B cell (primary cell): ENCODE results near the gene OR2T2. TPM values are rescaled to one million over a fixed set of nuclear protein-coding genes. Genes with fewer than 3 reads are reported as not detected.
"Not testable (repeated sequence)": the region's sequence is repeated elsewhere in the genome, so short reads cannot be mapped to it uniquely, and the experiment has no call there.

ENCODE experiments used
- ATAC-seq: fragments of 200-7000 bp; cut with Tn5 transposase; one replicate; pipeline ENCODE4 v1.10.0; 2021; ENCODE audit warnings: low read depth, mild to moderate bottlenecking, moderate number of reproducible peaks, moderate library complexity
- CTCF ChIA-PET: fragments of 350-600 bp; sonication (Branson Sonifier 250); formaldehyde crosslinking; loops from one replicate; lab custom pipeline; 2021; ENCODE audit warnings: antibody characterized with exemption, inconsistent platforms; lab: Charles Lee
- POLR2A ChIA-PET: fragments of 350-600 bp; sonication (Branson Sonifier 250); formaldehyde crosslinking; loops from one replicate; lab custom pipeline; 2021; ENCODE audit warnings: antibody characterized with exemption; lab: Charles Lee
- DNase-seq: peaks from one replicate; pipeline ENCODE4 v3.0.0; 2013
- H2AFZ ChIP-seq: 2 replicates; pipeline ENCODE4 v1.6.1; 2012; ENCODE audit warnings: mild to moderate bottlenecking, low read depth, low read length; ENCODE audit not compliant: insufficient read depth, poor library complexity, severe bottlenecking
- H3K27ac ChIP-seq, 2 donors: 1 replicate in 1 of 2; 2 replicates in 1 of 2; pipeline ENCODE4 v1.5.1; 2012 to 2013; ENCODE audit warnings: low read length in 2 of 2, mild to moderate bottlenecking in 2 of 2, moderate library complexity in 1 of 2
- H3K27me3 ChIP-seq, 4 experiments: fragments of 200-600 bp in 1 of 4; sonication (generic) in 1 of 4; replicated peaks in 1 of 4; 1 replicate in 2 of 4; 2 replicates in 2 of 4; pipeline versions ENCODE4 v1.6.1 to v1.7.0; 2013 to 2016; ENCODE audit warnings: low read length in 3 of 4, mild to moderate bottlenecking in 2 of 4, mixed read lengths in 1 of 4, moderate library complexity in 1 of 4; ENCODE audit not compliant: insufficient read depth in 4 of 4, control insufficient read depth in 3 of 4; ENCODE audit errors: control extremely low read depth in 1 of 4
- H3K36me3 ChIP-seq, 2 experiments: replicated peaks in 1 of 2; 1 replicate in 1 of 2; 2 replicates in 1 of 2; pipeline versions ENCODE4 v1.6.1 to v1.7.1; 2013; ENCODE audit warnings: low read length in 1 of 2; ENCODE audit not compliant: insufficient read depth in 2 of 2, control insufficient read depth in 1 of 2; ENCODE audit errors: control extremely low read depth in 1 of 2, extremely low read depth in 1 of 2
- H3K4me1 ChIP-seq, 2 donors: fragments of 200-600 bp in 1 of 2; sonication (generic) in 1 of 2; 1 replicate in 1 of 2; 2 replicates in 1 of 2; pipeline versions ENCODE4 v1.5.1 to v1.6.1; 2013 to 2017; ENCODE audit warnings: low read length in 2 of 2; ENCODE audit not compliant: control insufficient read depth in 2 of 2, insufficient read depth in 2 of 2
- H3K4me2 ChIP-seq: replicated peaks from 2 replicates; pipeline ENCODE3; 2012; ENCODE audit warnings: mild to moderate bottlenecking, low read depth, low read length; ENCODE audit not compliant: poor library complexity, severe bottlenecking
- H3K4me3 ChIP-seq, 5 experiments: fragments of 200-600 bp in 1 of 5; sonication (generic) in 1 of 5; 1 replicate in 3 of 5; 2 replicates in 2 of 5; pipeline versions ENCODE4 v1.5.1 to v1.7.0; 2011 to 2016; ENCODE audit warnings: low read length in 4 of 5, mild to moderate bottlenecking in 4 of 5, low read depth in 2 of 5, control low read depth in 1 of 5, moderate library complexity in 1 of 5; ENCODE audit not compliant: insufficient read depth in 1 of 5; ENCODE audit errors: control extremely low read depth in 1 of 5, extremely low read depth in 1 of 5
- H3K79me2 ChIP-seq: fragments of 200-600 bp; sonication (generic); one replicate; pipeline ENCODE4 v1.6.0; 2016; ENCODE audit warnings: low read length; ENCODE audit not compliant: control insufficient read depth, insufficient read depth
- H3K9ac ChIP-seq: fragments of 200-600 bp; sonication (generic); 2 replicates; pipeline ENCODE4 v1.6.1; 2017; ENCODE audit warnings: mild to moderate bottlenecking, low read length, moderate library complexity
- H3K9me3 ChIP-seq, 3 donors: one replicate each; pipeline versions ENCODE4 v1.6.1 to v1.7.1; 2013; ENCODE audit warnings: low read length in 2 of 3; ENCODE audit not compliant: control insufficient read depth in 2 of 3, insufficient read depth in 1 of 3; ENCODE audit errors: control extremely low read depth in 1 of 3
- H4K20me1 ChIP-seq: 2 replicates; pipeline ENCODE4 v1.6.0; 2012; ENCODE audit warnings: mild to moderate bottlenecking, low read length; ENCODE audit not compliant: insufficient read depth, control insufficient read depth, poor library complexity, severe bottlenecking
- H3K27ac Mint-ChIP-seq: one replicate; pipeline ENCODE4 v1.8.0; 2021; ENCODE audit warnings: mixed read lengths
- H3K27me3 Mint-ChIP-seq: one replicate; pipeline ENCODE4 v1.8.0; 2021; ENCODE audit warnings: mixed read lengths
- H3K4me1 Mint-ChIP-seq: one replicate; pipeline ENCODE4 v1.8.0; 2021; ENCODE audit warnings: mixed read lengths
- H3K4me3 Mint-ChIP-seq: one replicate; pipeline ENCODE4 v1.8.0; 2021; ENCODE audit warnings: mixed read lengths
- H3K9me3 Mint-ChIP-seq: one replicate; pipeline ENCODE4 v1.8.0; 2022; ENCODE audit warnings: mixed read lengths; ENCODE audit not compliant: insufficient read depth
- WGBS: methylation state at CpG from one replicate; pipeline ENCODE4 v1.1.5; 2013; ENCODE audit warnings: missing lambda C conversion rate; ENCODE audit not compliant: insufficient coverage; 5-methylcytosine and 5-hydroxymethylcytosine counted together
- intact Hi-C: fragments of 100-400 bp; cut with micrococcal nuclease; formaldehyde crosslinking; loops from one replicate; pipeline ENCODE4 v1.10.0; 2022
- polyA plus RNA-seq: library from polyadenylated mRNA; depleted of rRNA; stranded (reverse); fragments of >200 nt; gene quantifications from 2 replicates; pipeline ENCODE4 v1.2.3, GENCODE V29; 2012
- total RNA-seq, 2 donors: library from RNA; stranded (reverse); fragments of 120-200 nt in 1 of 2; gene quantifications; 1 replicate in 1 of 2; 2 replicates in 1 of 2; pipeline versions ENCODE4 v1.2.3 to v1.2.4, GENCODE V29; 2013 to 2022

OR2T2 gene
- total and polyA plus RNA-seq, 2 donors (not counting 1 experiment from before 2014, with no cell fraction given), result 0.48 to 3.9 TPM

DNA sequence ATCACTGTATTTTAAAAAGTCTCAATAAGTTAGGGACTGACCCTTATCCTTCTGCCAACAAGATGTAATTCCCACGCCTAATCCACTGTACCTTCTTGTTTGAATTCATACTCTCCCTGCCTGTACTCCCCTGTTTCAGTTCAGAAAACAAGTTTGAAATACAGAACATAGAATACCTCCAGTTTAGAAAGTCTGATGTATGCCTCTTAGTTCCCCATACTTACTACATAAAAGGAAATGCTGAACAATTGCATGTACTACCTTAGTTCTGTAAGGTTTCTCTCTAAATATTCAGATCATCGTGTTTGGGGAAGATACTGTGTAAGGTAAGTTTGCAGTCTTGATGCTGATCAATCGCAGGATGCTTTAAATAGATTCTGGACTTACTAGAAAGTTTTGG, 9.1 kb upstream of the OR2T2 start:
- H2AFZ ChIP-seq, intact Hi-C loops, H3K36me3 ChIP-seq, ATAC-seq, H3K27me3 ChIP-seq, H3K79me2 ChIP-seq, DNase-seq, POLR2A ChIA-PET, H3K27me3 Mint-ChIP-seq, H3K27ac ChIP-seq, H3K27ac Mint-ChIP-seq, H3K4me3 Mint-ChIP-seq, CTCF ChIA-PET, H4K20me1 ChIP-seq, H3K9me3 Mint-ChIP-seq, H3K4me3 ChIP-seq, H3K4me2 ChIP-seq, H3K9ac ChIP-seq, H3K9me3 ChIP-seq: not testable (repeated sequence)
- peaks cover 11% of the 10 kb centered on the region for H3K4me1 Mint-ChIP-seq
- peaks cover 0 to 10% of the 10 kb centered on the region in 2 donors for H3K4me1 ChIP-seq
- whole genome bisulfite sequencing, result no CpG with 5 or more reads among the region's 3 CpGs

DNA sequence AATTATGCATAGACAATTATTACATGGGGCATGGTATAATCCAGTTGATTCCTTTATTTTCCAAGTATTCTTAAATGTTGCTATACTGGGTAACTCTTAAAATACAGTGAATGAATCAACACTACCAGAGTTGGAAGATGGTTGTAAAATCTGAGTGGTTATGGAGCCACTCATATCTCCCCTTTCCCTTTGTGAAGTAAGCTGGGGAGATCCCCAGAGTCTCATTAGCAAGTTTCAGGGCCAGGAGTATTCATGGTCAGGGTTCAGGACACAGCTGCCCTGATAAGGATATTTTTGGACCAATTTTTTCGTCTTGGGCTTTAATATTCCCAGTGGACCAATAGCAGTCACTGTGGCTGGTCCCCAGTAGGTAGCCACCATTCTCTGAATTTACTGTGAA, 6.8 kb upstream of the OR2T2 start:
- H3K4me2 ChIP-seq, intact Hi-C loops, POLR2A ChIA-PET, H3K27me3 Mint-ChIP-seq, H3K4me1 ChIP-seq, H3K9ac ChIP-seq, H3K4me1 Mint-ChIP-seq, H2AFZ ChIP-seq, H3K9me3 ChIP-seq, H3K27ac Mint-ChIP-seq, CTCF ChIA-PET, H3K27me3 ChIP-seq, H3K4me3 Mint-ChIP-seq, H4K20me1 ChIP-seq, H3K9me3 Mint-ChIP-seq, H3K36me3 ChIP-seq, DNase-seq, H3K27ac ChIP-seq, H3K79me2 ChIP-seq, H3K4me3 ChIP-seq, ATAC-seq: not testable (repeated sequence)
- no CpG with 5 or more reads among the region's 1 CpG for WGBS

DNA sequence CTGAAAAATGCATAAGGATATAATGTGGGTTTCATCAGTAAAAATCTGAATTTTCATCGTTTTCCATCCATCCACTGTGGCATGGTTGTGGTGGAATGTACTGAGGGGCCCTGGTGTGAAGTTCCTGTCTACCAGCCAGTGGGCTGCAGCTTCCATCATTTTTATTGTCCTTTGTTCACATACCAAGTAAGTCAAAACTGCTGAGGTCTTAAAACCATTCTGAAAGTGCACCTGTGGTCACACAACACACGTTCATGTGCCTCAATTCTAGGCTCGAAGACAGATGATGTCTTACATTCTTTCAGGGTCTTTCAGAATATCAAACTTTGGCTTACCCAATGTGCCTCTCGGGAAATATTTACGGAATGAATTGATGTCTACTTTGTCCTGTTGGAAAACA, 6.2 kb upstream of the OR2T2 start:
- H3K9ac ChIP-seq, H3K27ac ChIP-seq, H3K9me3 ChIP-seq, H4K20me1 ChIP-seq, H3K27me3 Mint-ChIP-seq, H3K4me3 ChIP-seq, H3K36me3 ChIP-seq, H3K79me2 ChIP-seq, H3K4me1 ChIP-seq, POLR2A ChIA-PET, CTCF ChIA-PET, H3K9me3 Mint-ChIP-seq, intact Hi-C loops, DNase-seq, H3K27me3 ChIP-seq, H3K4me2 ChIP-seq, H3K4me1 Mint-ChIP-seq, H3K27ac Mint-ChIP-seq, H2AFZ ChIP-seq, ATAC-seq, H3K4me3 Mint-ChIP-seq: not testable (repeated sequence)
- 69% methylated on average over 2 of the region's 5 CpGs for WGBS

GRCh38 chr1:248442500-248443277, 2.7 kb upstream of the OR2T2 start:
- H3K27me3 ChIP-seq, H3K9me3 Mint-ChIP-seq, H3K4me3 Mint-ChIP-seq, H3K27ac Mint-ChIP-seq, ATAC-seq, H4K20me1 ChIP-seq, H2AFZ ChIP-seq, H3K9ac ChIP-seq, DNase-seq, intact Hi-C loops, POLR2A ChIA-PET, H3K4me2 ChIP-seq, H3K27me3 Mint-ChIP-seq, CTCF ChIA-PET, H3K79me2 ChIP-seq, H3K9me3 ChIP-seq, H3K4me3 ChIP-seq, H3K36me3 ChIP-seq, H3K27ac ChIP-seq: not testable (repeated sequence)
- H3K4me1 Mint-ChIP-seq, result peaks cover 24% of the 10 kb centered on the region
- no CpG with 5 or more reads among the region's 2 CpGs for WGBS
- peaks cover 25 to 26% of the 10 kb centered on the region in 2 donors for H3K4me1 ChIP-seq
